AG08395 (cell line): ENCODE data around the gene PRPF6.
"Not testable (repeated sequence)": the region's sequence is repeated elsewhere in the genome, so short reads cannot be mapped to it uniquely, and the experiment has no call there.

Source experiments
- DNase-seq: peaks from one replicate; pipeline ENCODE4 v3.0.0; 2012; ENCODE audit warnings: mixed read lengths, low spot score

PRPF6 gene

GRCh38 chr20:64012385-64013154 lies 31.6 kb downstream of the PRPF6 start:
- not testable (repeated sequence) for DNase-seq

- no peak for DNase-seq
Measured at GRCh38 chr20:64015635-64016034, 34.7 kb downstream of the PRPF6 start.

GRCh38 chr20:64021124-64021975 lies 40.4 kb downstream of the PRPF6 start:
- no peak for DNase-seq

GRCh38 chr20:64022671-64023360 lies 41.9 kb downstream of the PRPF6 start:
- DNase-seq = no peak

GRCh38 chr20:64023361-64024140 lies 42.6 kb downstream of the PRPF6 start:
- no peak for DNase-seq

- no peak for DNase-seq
Measured at GRCh38 chr20:64024141-64024990, 43.4 kb downstream of the PRPF6 start.

DNA sequence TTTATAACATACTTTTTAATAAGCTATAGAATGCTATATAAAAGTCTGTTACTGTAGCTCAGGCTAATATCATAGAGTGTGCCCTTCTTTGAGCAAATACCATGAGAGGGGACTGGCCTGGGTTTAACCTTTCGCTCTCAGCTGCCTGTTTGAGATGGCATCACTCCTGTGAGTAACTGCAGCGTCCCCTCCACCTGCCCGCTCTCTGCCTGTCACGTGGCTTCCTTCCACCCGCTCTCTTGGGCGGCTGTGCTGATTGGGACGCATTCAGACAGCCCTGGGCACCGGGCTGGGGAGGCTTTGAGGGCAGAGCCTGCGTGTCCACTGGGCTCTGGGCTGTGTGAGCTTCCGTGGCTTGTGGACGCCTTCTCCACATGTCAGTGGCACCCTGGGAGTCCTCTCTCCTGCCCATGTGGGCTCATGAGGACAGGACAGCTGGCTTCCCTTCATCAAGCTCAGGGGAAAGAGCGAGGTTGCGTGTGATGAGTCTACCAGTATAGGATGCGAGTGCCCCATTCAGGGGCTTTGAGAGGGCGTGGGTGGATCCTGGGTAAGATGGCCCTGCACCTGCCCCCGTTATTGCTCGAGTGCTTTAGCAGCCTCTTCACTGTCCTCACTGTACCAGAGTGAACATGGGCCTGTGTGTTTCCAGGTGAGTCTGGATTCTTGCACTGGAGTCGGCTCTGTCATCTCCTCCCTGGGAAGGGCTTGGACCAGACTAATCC lies 44.3 kb downstream of the PRPF6 start:
- no peak for DNase-seq

GRCh38 chr20:64025826-64026412 lies 45.0 kb downstream of the PRPF6 start:
- DNase-seq = no peak

DNA sequence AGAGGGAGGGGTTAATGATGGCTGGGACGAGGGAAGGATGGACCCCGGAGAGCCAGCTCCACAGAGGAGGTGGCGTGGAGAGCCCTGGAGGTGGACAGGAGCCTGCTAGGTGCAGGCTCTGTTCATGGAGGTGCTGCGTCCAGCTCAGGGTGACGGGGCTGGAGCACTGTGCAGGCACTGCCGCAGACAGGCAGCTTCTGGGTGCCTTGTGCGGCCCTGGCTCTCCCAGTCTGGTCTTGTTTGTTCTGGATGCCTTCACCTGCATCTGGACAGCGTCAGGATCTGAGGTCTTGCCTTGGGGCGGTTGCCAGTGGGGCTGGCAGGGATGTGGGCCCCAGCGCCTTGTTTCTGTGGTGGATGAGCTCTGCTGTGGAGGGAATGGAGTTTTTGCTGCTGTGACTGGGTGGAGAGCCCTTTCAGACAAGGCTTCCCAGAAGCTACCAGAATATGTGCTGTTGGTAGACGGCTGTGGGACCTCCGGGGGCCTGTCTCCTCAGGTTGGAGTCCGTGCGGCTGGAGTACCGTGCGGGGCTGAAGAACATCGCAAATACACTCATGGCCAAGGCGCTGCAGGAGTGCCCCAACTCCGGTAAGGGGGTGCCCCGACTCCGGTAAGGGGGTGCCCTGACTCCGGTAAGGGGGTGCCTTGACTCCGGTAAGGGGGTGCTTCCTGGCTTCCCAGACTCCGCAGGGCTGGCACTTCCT lies 47.2 kb downstream of the PRPF6 start:
- no peak for DNase-seq

- no peak for DNase-seq
Measured at GRCh38 chr20:64029293-64030117, 48.6 kb downstream of the PRPF6 start.

DNA sequence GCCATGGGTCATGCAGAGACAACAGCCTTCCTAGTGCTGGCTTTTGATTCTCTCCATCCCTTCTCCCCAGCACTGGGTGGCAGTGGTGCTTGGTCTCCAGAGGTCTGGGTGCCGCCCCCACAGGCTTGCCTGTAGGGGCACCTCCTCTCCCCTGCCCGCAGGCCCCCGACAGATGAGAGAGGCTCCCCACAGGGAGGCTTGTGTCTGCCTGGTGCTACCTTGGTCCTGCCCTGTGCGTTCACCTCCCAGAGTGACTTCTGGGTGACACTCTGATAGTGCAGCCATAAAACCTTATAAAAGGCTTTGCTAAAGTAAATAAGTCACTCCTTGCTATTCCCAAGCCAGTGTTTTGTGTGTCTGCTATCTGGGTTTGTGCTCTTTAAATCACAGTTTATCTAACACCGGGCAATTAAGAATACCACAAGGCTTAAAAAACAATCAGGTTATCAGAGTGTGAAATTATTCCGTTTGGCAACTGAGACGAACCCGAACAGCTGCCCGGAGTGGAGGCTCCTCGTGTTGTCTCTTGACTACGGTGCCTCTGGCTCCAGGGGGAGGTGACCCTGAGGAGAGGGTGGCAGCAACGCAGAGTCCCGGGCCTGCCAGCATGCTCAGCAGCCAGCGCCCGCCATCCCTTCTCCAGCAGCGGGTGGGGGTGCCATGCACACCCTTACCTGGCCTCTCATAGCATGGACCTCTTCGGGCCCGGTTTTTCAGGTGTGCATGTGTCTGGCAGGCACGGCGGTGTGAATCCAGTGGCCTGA lies 49.6 kb downstream of the PRPF6 start:
- DNase-seq = no peak

DNA sequence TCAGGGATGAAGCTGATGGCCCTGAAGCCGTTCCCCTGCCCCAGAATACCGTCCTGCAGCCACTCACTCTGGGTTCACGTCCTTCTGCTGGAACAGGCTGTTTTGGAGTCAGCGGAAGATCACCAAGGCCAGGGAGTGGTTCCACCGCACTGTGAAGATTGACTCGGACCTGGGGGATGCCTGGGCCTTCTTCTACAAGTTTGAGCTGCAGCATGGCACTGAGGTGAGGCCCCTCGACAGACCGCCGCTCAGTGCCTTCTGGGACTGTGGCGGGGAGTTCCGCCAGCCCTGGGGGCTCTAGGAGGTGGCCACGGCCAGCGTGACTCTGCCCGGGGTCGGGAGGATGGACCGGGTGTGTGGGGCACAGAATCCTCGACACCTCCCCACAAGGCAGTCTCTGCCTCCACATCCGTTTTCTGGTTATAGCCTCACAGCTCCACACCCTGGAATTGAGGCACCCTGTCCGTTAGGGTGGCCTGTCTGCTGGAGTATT lies 50.9 kb downstream of the PRPF6 start:
- DNase-seq = no peak

GRCh38 chr20:64032706-64033624 lies 52.0 kb downstream of the PRPF6 start:
- DNase-seq = no peak

DNA sequence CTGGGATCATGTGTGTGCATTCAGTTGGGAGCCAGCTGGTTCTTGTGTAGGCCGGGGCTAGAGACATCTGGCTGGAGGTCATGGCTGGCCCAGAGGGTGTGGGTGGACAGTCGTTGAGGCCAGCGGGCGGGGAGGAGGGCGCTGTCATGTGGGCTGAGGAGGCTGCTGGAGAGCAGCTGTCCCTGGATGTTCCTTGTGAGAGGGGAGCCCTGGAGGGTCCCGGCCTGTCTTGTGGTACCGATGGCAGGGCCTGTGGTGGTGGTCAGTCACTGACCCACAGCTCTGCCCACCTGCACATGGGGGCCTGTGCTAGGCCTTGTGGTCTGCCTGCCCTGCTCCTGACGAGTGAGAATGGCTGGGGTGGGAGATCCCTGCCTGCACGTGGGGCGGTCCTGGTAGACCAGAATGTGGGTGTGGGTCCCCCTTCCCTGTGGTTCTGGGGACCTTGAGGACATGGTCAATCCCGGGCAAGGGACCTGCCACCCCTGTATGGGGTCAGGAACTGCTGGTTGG lies 53.1 kb downstream of the PRPF6 start:
- no peak for DNase-seq

DNA sequence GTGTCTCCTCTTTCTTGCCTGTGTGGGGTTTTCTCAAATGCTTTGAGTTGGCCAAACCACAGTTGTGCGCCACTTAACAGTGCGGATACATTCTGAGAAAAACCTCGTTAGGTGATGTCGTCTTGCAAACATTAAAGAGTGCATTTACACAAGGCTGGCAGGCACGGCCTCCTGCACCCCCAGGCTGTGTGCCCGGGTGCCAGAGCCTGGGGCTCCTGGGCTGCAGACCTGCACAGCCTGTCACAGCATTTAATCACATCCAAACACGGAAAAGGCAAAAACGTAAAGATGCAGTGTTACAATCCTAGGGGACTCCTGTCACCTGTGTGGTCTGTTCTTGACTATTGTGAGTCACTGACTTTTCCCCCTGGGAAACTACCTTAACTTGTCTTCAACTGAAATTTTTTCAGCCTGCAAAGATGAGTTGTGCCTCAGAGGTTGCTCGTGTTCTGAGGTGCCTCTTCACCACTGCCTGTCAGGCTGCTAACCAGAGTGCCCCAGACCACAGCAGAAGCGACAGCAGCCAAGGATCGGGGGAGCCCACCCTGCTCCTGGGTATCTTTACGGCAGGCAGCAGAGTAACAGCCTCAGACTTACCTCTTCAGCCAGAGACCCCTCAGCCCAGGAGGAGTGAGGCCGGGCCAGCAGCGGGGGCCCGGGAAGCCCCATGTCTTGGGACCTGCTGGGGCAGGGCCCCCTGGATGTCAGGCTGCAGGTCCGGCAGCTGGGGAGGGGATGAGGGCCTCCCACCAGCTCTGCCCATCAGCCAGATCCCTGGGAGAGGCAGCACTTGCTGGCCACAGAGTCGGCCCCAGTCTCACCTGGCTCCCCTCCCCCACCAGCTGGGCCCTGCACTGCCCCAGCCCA lies 54.4 kb downstream of the PRPF6 start:
- DNase-seq = no peak
